Adrenal gland (tissue), 12 donors: ENCODE results near the gene CDK17. TPM values are rescaled to one million over a fixed set of nuclear protein-coding genes. Genes with fewer than 3 reads are reported as not detected.

Experiments used
- DNase-seq, 7 donors: peaks; one replicate each; pipeline ENCODE4 v3.0.0-alpha.2; 2019 to 2020
- H3K27ac ChIP-seq, 5 donors: fragments of 200-600 bp; sonication (generic) in 4 of 5; 1 replicate in 3 of 5; 2 replicates in 2 of 5; pipeline versions ENCODE4 v1.5.1 to v1.8.0; 2016 to 2020; ENCODE audit warnings: mild to moderate bottlenecking in 1 of 5
- H3K27me3 ChIP-seq: fragments of 200-600 bp; 2 replicates; pipeline ENCODE4 v1.8.0; 2021
- H3K36me3 ChIP-seq, 2 donors: fragments of 200-600 bp; replicated peaks in 1 of 2; 1 replicate in 1 of 2; 2 replicates in 1 of 2; pipeline versions ENCODE4 v1.5.1 to v1.8.0; 2018 to 2022
- H3K4me1 ChIP-seq, 2 donors: fragments of 200-600 bp; replicated peaks in 1 of 2; 1 replicate in 1 of 2; 2 replicates in 1 of 2; pipeline versions ENCODE4 v1.5.1 to v1.8.0; 2018 to 2021
- H3K4me3 ChIP-seq, 4 donors: fragments of 200-600 bp; sonication (generic) in 3 of 4; one replicate each; pipeline ENCODE4 v1.5.1; 2016 to 2018
- H3K9me3 ChIP-seq, 3 donors: fragments of 200-600 bp; sonication (generic) in 1 of 3; replicated peaks in 1 of 3; 1 replicate in 2 of 3; 2 replicates in 1 of 3; pipeline versions ENCODE4 v1.5.1 to v1.8.0; 2016 to 2021
- CTCF ChIP-seq, 6 experiments: fragments of 450-650 bp in 4 of 6; fragments of 200-600 bp in 2 of 6; sonication (generic) in 1 of 6; IDR thresholded peaks; 1 replicate in 5 of 6; 2 replicates in 1 of 6; pipeline versions ENCODE4 v1.5.1 to v1.8.0; 2016 to 2021; ENCODE audit warnings: antibody characterized with exemption in 6 of 6, mild to moderate bottlenecking in 2 of 6, moderate library complexity in 1 of 6
- POLR2A ChIP-seq, 2 donors: fragments of 450-650 bp; IDR thresholded peaks; one replicate each; pipeline ENCODE4 v1.6.1; 2017; ENCODE audit warnings: antibody characterized with exemption in 2 of 2, mild to moderate bottlenecking in 2 of 2, moderate library complexity in 1 of 2
- WGBS, 4 donors: extraction: QIAGEN DNeasy Blood & Tissue Kit in 2 of 4; methylation state at CpG; one replicate each; pipeline versions ENCODE4 v1.1.5 to v1.1.7; 2013 to 2017; 5-methylcytosine and 5-hydroxymethylcytosine counted together
- intact Hi-C, 2 donors: fragments of 100-400 bp; cut with DNase I; formaldehyde crosslinking; loops; one replicate each; pipeline versions ENCODE4 v1.14.1 to v1.15.0; 2022 to 2023
- polyA plus RNA-seq, 3 donors: library from polyadenylated mRNA; stranded (reverse); fragments of 200-250 nt in 2 of 3; fragments of 350-450 nt in 1 of 3; fragmentation: Illumina TruSeq in 1 of 3; extraction: RNeasy Lipid Tissue Mini Kit (QIAGEN cat#74804) in 1 of 3; gene quantifications; one replicate each; pipeline ENCODE4 v1.2.3, GENCODE V29; 2013 to 2014
- total RNA-seq, 9 donors: library from RNA; depleted of rRNA in 4 of 9; stranded (reverse); fragments of >200 nt in 4 of 9; fragments of 120-200 nt in 1 of 9; fragmentation: NEBNext Ultra II Directional in 1 of 9; extraction: Animal tissue kit (Norgen Biotek cat#: 25700) in 1 of 9; gene quantifications; one replicate each; pipeline versions ENCODE4 v1.1.0 to v1.2.4, GENCODE V29; 2013 to 2023
- donor health status: healthy with polysubstance abuse.
- donor health status: Bipolar disorder and iron deficiency.
- donor health status: DM: yes; HTN: yes; CAD: no.
- donor health status: DM: no; HTN: no; CAD: no.
- donor health status: DM: no; HTN: no; CAD: no.
- donor health status: DM: yes; HTN: yes; CAD: no.

CDK17 gene
- total and polyA plus RNA-seq, 12 donors: 8.0 to 52.6 (median 21.1) TPM

- TF ChIP-seq CTCF (IDR thresholded peaks at IDR 0.05) (no peak), POLR2A (IDR thresholded peaks at IDR 0.05) (no peak)
- H3K4me1 ChIP-seq: peaks cover 0 to 3% of the 10 kb centered on the region in 2 donors
- H3K27me3 ChIP-seq: no peaks in the 10 kb centered on the region
- H3K4me3 ChIP-seq: no peak overlapping the region
- DNase-seq: no peak
- H3K9me3 ChIP-seq: no peaks in the 10 kb centered on the region
- intact Hi-C loops: loop anchor here in 1 of 2 donors (10.0 kb wide), 1 partner anchor 120 kb away; no protein-coding TSS in a partner anchor
- peaks cover 0 to 5% of the 10 kb centered on the region in 2 donors for H3K36me3 ChIP-seq
- no peak overlapping the region for H3K27ac ChIP-seq
Measured at GRCh38 chr12:96274331-96274730, 125.9 kb downstream of the CDK17 start.

GRCh38 chr12:96271469-96272199, 128.6 kb downstream of the CDK17 start:
- TF ChIP-seq CTCF (IDR thresholded peaks at IDR 0.05) (no peak), POLR2A (IDR thresholded peaks at IDR 0.05) (no peak)
- intact Hi-C loops: loop anchor here in 1 of 2 donors (10.0 kb wide), 1 partner anchor 123 kb away; no protein-coding TSS in a partner anchor
- Histone ChIP-seq H3K4me1 (peaks cover 0 to 3% of the 10 kb centered on the region in 2 donors), H3K9me3 (no peaks in the 10 kb centered on the region), H3K27me3 (no peaks in the 10 kb centered on the region), H3K4me3 (no peak overlapping the region), H3K27ac (peak overlapping the region in 2 of 5 donors; percentile 46 to 51), H3K36me3 (no peaks in the 10 kb centered on the region)
- no peak for DNase-seq
- WGBS, 4 donors: 64 to 70% (median 68%) methylated on average over 8 of the region's 8 CpGs

- TF ChIP-seq POLR2A (IDR thresholded peaks at IDR 0.05) (no peak), CTCF (IDR thresholded peaks at IDR 0.05) (no peak)
- WGBS, 4 donors: 80 to 85% (median 85%) methylated on average over 2 of the region's 2 CpGs
- Histone ChIP-seq H3K4me1 (no peaks in the 10 kb centered on the region), H3K36me3 (no peaks in the 10 kb centered on the region), H3K27me3 (no peaks in the 10 kb centered on the region), H3K27ac (no peak overlapping the region), H3K9me3 (no peaks in the 10 kb centered on the region), H3K4me3 (no peak overlapping the region)
- intact Hi-C loops: no loop called here
- no peak for DNase-seq
Measured at GRCh38 chr12:96266238-96266637, 134.0 kb downstream of the CDK17 start.

- no peak overlapping the region for H3K4me3 ChIP-seq
- no peak for DNase-seq
- no peaks in the 10 kb centered on the region for H3K27me3 ChIP-seq
- 92 to 98% (median 94%) methylated on average over 1 of the region's 1 CpG for WGBS, 4 donors
- peaks cover 0 to 4% of the 10 kb centered on the region in 2 donors for H3K4me1 ChIP-seq
- H3K27ac ChIP-seq: no peak overlapping the region
- no peak for TF ChIP-seq POLR2A (IDR thresholded peaks at IDR 0.05)
- TF ChIP-seq CTCF (IDR thresholded peaks at IDR 0.05): no peak
- H3K9me3 ChIP-seq: no peaks in the 10 kb centered on the region
- intact Hi-C loops: no loop called here
- no peaks in the 10 kb centered on the region for H3K36me3 ChIP-seq
Measured at GRCh38 chr12:96265836-96266235, 134.4 kb downstream of the CDK17 start.
